GM18519 (cell line): ENCODE data around the gene ZNF483.
"Not testable (repeated sequence)": the region's sequence is repeated elsewhere in the genome, so short reads cannot be mapped to it uniquely, and the experiment has no call there.

Experiments used
- ATAC-seq: cut with Tn5 transposase; IDR thresholded peaks from one replicate; pipeline ENCODE4 v1.9.1; 2021; ENCODE audit warnings: mild to moderate bottlenecking, moderate library complexity; ENCODE audit not compliant: unreplicated experiment, low FRiP score

The ZNF483 gene

GRCh38 chr9:111525056-111525977, at the start of gene ZNF483:
TSS of gene ZNF483 (plus strand) at chr9:111525179. CDS start at chr9:111527396, 2,217 bp downstream.
- ATAC-seq = no peak

- ATAC-seq = no peak
These were observed 49.8 kb upstream of the ZNF483 start for GRCh38 chr9:111475195-111475594.

GRCh38 chr9:111477677-111478076, 47.3 kb upstream of the ZNF483 start:
- no peak for ATAC-seq

- ATAC-seq = no peak
These were observed 42.9 kb upstream of the ZNF483 start for GRCh38 chr9:111481885-111482636.

- ATAC-seq = peak; percentile 40
These were observed 42.1 kb upstream of the ZNF483 start for GRCh38 chr9:111482694-111483438.

- ATAC-seq = peak; percentile 19
These were observed 41.5 kb upstream of the ZNF483 start for GRCh38 chr9:111483439-111483857.

- peak; percentile 40 for ATAC-seq
These were observed 41.0 kb upstream of the ZNF483 start, which contains the start of gene ECPAS for GRCh38 chr9:111483858-111484571. TSS of gene ECPAS (minus strand) at chr9:111484383. CDS start at chr9:111472918, 11,465 bp downstream.

GRCh38 chr9:111484572-111484894, 40.4 kb upstream of the ZNF483 start:
- no peak for ATAC-seq

GRCh38 chr9:111497196-111497595, 27.8 kb upstream of the ZNF483 start:
- not testable (repeated sequence) for ATAC-seq

GRCh38 chr9:111501005-111501562, 23.9 kb upstream of the ZNF483 start:
- no peak for ATAC-seq

- ATAC-seq = no peak
These were observed 23.3 kb upstream of the ZNF483 start for GRCh38 chr9:111501648-111502047.

- ATAC-seq = no peak
These were observed 22.5 kb upstream of the ZNF483 start for GRCh38 chr9:111502506-111502905.

GRCh38 chr9:111511581-111511980, 13.4 kb upstream of the ZNF483 start:
- ATAC-seq = not testable (repeated sequence)

GRCh38 chr9:111514967-111515366, 10.0 kb upstream of the ZNF483 start:
- ATAC-seq = no peak

- ATAC-seq = no peak
These were observed 8.9 kb upstream of the ZNF483 start for GRCh38 chr9:111516061-111516465.

- no peak for ATAC-seq
These were observed 286 bp upstream of the ZNF483 start for GRCh38 chr9:111524731-111525055.

GRCh38 chr9:111527347-111527746, 2.4 kb downstream of the ZNF483 start:
- ATAC-seq = no peak

- ATAC-seq = no peak
These were observed 4.8 kb downstream of the ZNF483 start for GRCh38 chr9:111529787-111530186.

GRCh38 chr9:111531716-111532115, 6.7 kb downstream of the ZNF483 start:
- ATAC-seq = no peak
